NT2/D1 (cell line): ENCODE results near the gene KRTAP10-3.
"Not testable (repeated sequence)": the region's sequence is repeated elsewhere in the genome, so short reads cannot be mapped to it uniquely, and the experiment has no call there.

Source experiments
- DNase-seq: peaks from one replicate; pipeline ENCODE4 v3.0.0-alpha.2; 2011; ENCODE audit warnings: low read depth, low spot score
- H3K27me3 ChIP-seq: 2 replicates; pipeline ENCODE4 v1.6.0; 2011; ENCODE audit warnings: mild to moderate bottlenecking; ENCODE audit not compliant: insufficient read length, insufficient read depth
- H3K36me3 ChIP-seq: 2 replicates; pipeline ENCODE4 v1.6.1; 2011; ENCODE audit warnings: mild to moderate bottlenecking, low read length, mixed read lengths; ENCODE audit not compliant: insufficient read depth, insufficient read length
- H3K4me1 ChIP-seq: 2 replicates; pipeline ENCODE4 v1.5.1; 2011; ENCODE audit not compliant: insufficient read depth, insufficient read length
- H3K4me3 ChIP-seq: 2 replicates; pipeline ENCODE4 v1.5.1; 2011; ENCODE audit warnings: low read depth; ENCODE audit not compliant: insufficient read length
- H3K9ac ChIP-seq: 2 replicates; pipeline ENCODE4 v1.6.0; 2011; ENCODE audit warnings: low read depth; ENCODE audit not compliant: insufficient read length
- H3K9me3 ChIP-seq: 2 replicates; pipeline ENCODE4 v1.5.1; 2011; ENCODE audit warnings: mild to moderate bottlenecking, low read length; ENCODE audit not compliant: insufficient read depth
- SUZ12 ChIP-seq: IDR thresholded peaks from 2 replicates; pipeline ENCODE4 v1.6.1; 2011; ENCODE audit not compliant: insufficient read length, insufficient read depth; ENCODE audit errors: extremely low read depth
- YY1 ChIP-seq: IDR thresholded peaks from 2 replicates; pipeline ENCODE4 v1.6.1; 2011; ENCODE audit not compliant: insufficient read length, insufficient read depth
- ZNF274 ChIP-seq: IDR thresholded peaks from 2 replicates; pipeline ENCODE4 v1.6.1; 2011; ENCODE audit warnings: mild to moderate bottlenecking, low read depth, low read length

The KRTAP10-3 gene

GRCh38 chr21:44578371-44579055, 19.9 kb upstream of the KRTAP10-3 start:
- Histone ChIP-seq H3K36me3 (no peaks in the 10 kb centered on the region), H3K27me3 (no peaks in the 10 kb centered on the region), H3K9ac (no peak overlapping the region), H3K4me3 (no peak overlapping the region), H3K9me3 (peaks cover 33% of the 10 kb centered on the region), H3K4me1 (peaks cover 5% of the 10 kb centered on the region)
- TF ChIP-seq YY1: no peak
- no peak for TF ChIP-seq SUZ12
- TF ChIP-seq ZNF274: no peak
- no peak for DNase-seq

- H3K36me3 ChIP-seq: no peaks in the 10 kb centered on the region
- H3K4me3 ChIP-seq: no peak overlapping the region
- TF ChIP-seq SUZ12 (no peak), YY1 (no peak), ZNF274 (no peak)
- no peaks in the 10 kb centered on the region for H3K27me3 ChIP-seq
- H3K9me3 ChIP-seq: peaks cover 35% of the 10 kb centered on the region
- H3K4me1 ChIP-seq: peaks cover 3% of the 10 kb centered on the region
- no peak overlapping the region for H3K9ac ChIP-seq
- no peak for DNase-seq
Measured at GRCh38 chr21:44576025-44576420, 17.4 kb upstream of the KRTAP10-3 start.

- peaks cover 3% of the 10 kb centered on the region for H3K4me1 ChIP-seq
- TF ChIP-seq SUZ12 (no peak), YY1 (no peak), ZNF274 (no peak)
- no peak overlapping the region for H3K4me3 ChIP-seq
- H3K27me3 ChIP-seq: no peaks in the 10 kb centered on the region
- no peak for DNase-seq
- H3K9me3 ChIP-seq: peaks cover 38% of the 10 kb centered on the region
- H3K9ac ChIP-seq: no peak overlapping the region
- H3K36me3 ChIP-seq: no peaks in the 10 kb centered on the region
Measured at GRCh38 chr21:44575307-44576024, 16.9 kb upstream of the KRTAP10-3 start.

GRCh38 chr21:44574457-44575306, 16.1 kb upstream of the KRTAP10-3 start:
- no peak for DNase-seq
- H3K9me3 ChIP-seq: peaks cover 39% of the 10 kb centered on the region
- H3K4me3 ChIP-seq: no peak overlapping the region
- TF ChIP-seq ZNF274: no peak
- H3K36me3 ChIP-seq: no peaks in the 10 kb centered on the region
- peaks cover 3% of the 10 kb centered on the region for H3K4me1 ChIP-seq
- no peak overlapping the region for H3K9ac ChIP-seq
- no peaks in the 10 kb centered on the region for H3K27me3 ChIP-seq

- H3K4me1 ChIP-seq, H3K9ac ChIP-seq: not testable (repeated sequence)
Measured at GRCh38 chr21:44573630-44574456, 15.2 kb upstream of the KRTAP10-3 start, which contains the start of gene KRTAP10-4. KRTAP10-4 (plus strand) TSS chr21:44573729; CDS start chr21:44573759, 30 bp downstream.

GRCh38 chr21:44572959-44573583, 14.5 kb upstream of the KRTAP10-3 start:
- TF ChIP-seq ZNF274: no peak
- no peak for TF ChIP-seq SUZ12
- TF ChIP-seq YY1: no peak
- DNase-seq: no peak
- Histone ChIP-seq H3K27me3 (no peaks in the 10 kb centered on the region), H3K4me1 (peaks cover 3% of the 10 kb centered on the region), H3K36me3 (no peaks in the 10 kb centered on the region), H3K9ac (no peak overlapping the region), H3K4me3 (no peak overlapping the region), H3K9me3 (peaks cover 32% of the 10 kb centered on the region)

More at GRCh38 chr21:44573630-44574456, 15.2 kb upstream of the KRTAP10-3 start, which contains the start of gene KRTAP10-4:
- H3K27me3 ChIP-seq, H3K36me3 ChIP-seq, DNase-seq, H3K4me3 ChIP-seq: not testable (repeated sequence)
- H3K9me3 ChIP-seq: peaks cover 39% of the 10 kb centered on the region
